Ascending aorta (tissue), 2 donors: Measurements from ENCODE around the gene PTPN3. TPM values are rescaled to one million over a fixed set of nuclear protein-coding genes. Genes with fewer than 3 reads are reported as not detected.

Experiments used
- DNase-seq, 2 donors: peaks; one replicate each; pipeline ENCODE4 v3.0.0-alpha.2; 2019; ENCODE audit warnings: low spot score in 2 of 2
- H3K27ac ChIP-seq, 2 donors: fragments of 200-600 bp; sonication (generic); one replicate each; pipeline ENCODE4 v1.5.1; 2016 to 2017; ENCODE audit warnings: mild to moderate bottlenecking in 1 of 2
- H3K27me3 ChIP-seq: fragments of 200-600 bp; sonication (generic); one replicate; pipeline ENCODE4 v1.5.1; 2017
- H3K36me3 ChIP-seq, 2 donors: fragments of 200-600 bp; sonication (generic); one replicate each; pipeline ENCODE4 v1.5.1; 2016
- H3K4me1 ChIP-seq, 2 donors: fragments of 200-600 bp; sonication (generic); one replicate each; pipeline ENCODE4 v1.5.1; 2016 to 2017; ENCODE audit warnings: mild to moderate bottlenecking in 1 of 2
- H3K4me3 ChIP-seq, 2 donors: fragments of 200-600 bp; sonication (generic); one replicate each; pipeline ENCODE4 v1.5.1; 2016 to 2017; ENCODE audit warnings: mild to moderate bottlenecking in 1 of 2
- H3K9me3 ChIP-seq, 2 donors: fragments of 200-600 bp; sonication (generic); one replicate each; pipeline ENCODE4 v1.5.1; 2016
- CTCF ChIP-seq, 3 experiments: fragments of 200-600 bp in 2 of 3; fragments of 450-650 bp in 1 of 3; sonication (generic) in 2 of 3; IDR thresholded peaks; one replicate each; pipeline ENCODE4 v1.5.1; 2016 to 2019; ENCODE audit warnings: antibody characterized with exemption in 3 of 3, mild to moderate bottlenecking in 1 of 3, moderate library complexity in 1 of 3
- intact Hi-C: fragments of 100-400 bp; cut with DNase I; formaldehyde crosslinking; loops from one replicate; pipeline ENCODE4 v1.15.1; 2023
- total RNA-seq: library from RNA; depleted of rRNA; stranded (reverse); fragments of >200 nt; gene quantifications from one replicate; pipeline ENCODE4 v1.1.0, GENCODE V29; 2016

Gene PTPN3
- total RNA-seq, 1 donor from 2014 or later, result 4.3 TPM

GRCh38 chr9:109454041-109454440, 44.1 kb downstream of the PTPN3 start:
- no peak overlapping the region for H3K4me3 ChIP-seq
- no peak overlapping the region for H3K27ac ChIP-seq
- H3K36me3 ChIP-seq, result peaks cover 16 to 26% of the 10 kb centered on the region in 2 donors
- H3K9me3 ChIP-seq, result no peaks in the 10 kb centered on the region
- no peak for TF ChIP-seq CTCF (IDR thresholded peaks at IDR 0.05)
- no peak for DNase-seq
- no peaks in the 10 kb centered on the region for H3K27me3 ChIP-seq
- intact Hi-C loops, result no loop called here
- no peaks in the 10 kb centered on the region for H3K4me1 ChIP-seq

GRCh38 chr9:109453210-109453842, 44.8 kb downstream of the PTPN3 start:
- H3K4me1 ChIP-seq, result no peaks in the 10 kb centered on the region
- no peak overlapping the region for H3K27ac ChIP-seq
- no peaks in the 10 kb centered on the region for H3K27me3 ChIP-seq
- intact Hi-C loops, result no loop called here
- no peak for TF ChIP-seq CTCF (IDR thresholded peaks at IDR 0.05)
- H3K9me3 ChIP-seq, result no peaks in the 10 kb centered on the region
- DNase-seq, result no peak
- peaks cover 16 to 29% of the 10 kb centered on the region in 2 donors for H3K36me3 ChIP-seq
- no peak overlapping the region for H3K4me3 ChIP-seq

GRCh38 chr9:109452761-109453160, 45.3 kb downstream of the PTPN3 start:
- no peaks in the 10 kb centered on the region for H3K27me3 ChIP-seq
- no peaks in the 10 kb centered on the region for H3K4me1 ChIP-seq
- TF ChIP-seq CTCF (IDR thresholded peaks at IDR 0.05), result no peak
- H3K9me3 ChIP-seq, result no peaks in the 10 kb centered on the region
- peaks cover 16 to 29% of the 10 kb centered on the region in 2 donors for H3K36me3 ChIP-seq
- intact Hi-C loops, result no loop called here
- H3K27ac ChIP-seq, result no peak overlapping the region
- no peak for DNase-seq
- H3K4me3 ChIP-seq, result no peak overlapping the region

GRCh38 chr9:109451311-109452025, 46.6 kb downstream of the PTPN3 start:
- DNase-seq, result no peak
- Histone ChIP-seq H3K4me1 (no peaks in the 10 kb centered on the region), H3K27me3 (no peaks in the 10 kb centered on the region), H3K36me3 (peaks cover 12 to 28% of the 10 kb centered on the region in 2 donors), H3K27ac (no peak overlapping the region), H3K9me3 (no peaks in the 10 kb centered on the region), H3K4me3 (no peak overlapping the region)
- intact Hi-C loops, result no loop called here
- peak in 1 of 3 experiments; percentile 10 for TF ChIP-seq CTCF (IDR thresholded peaks at IDR 0.05)

GRCh38 chr9:109450346-109450745, 47.8 kb downstream of the PTPN3 start:
- peaks cover under 1 to 22% of the 10 kb centered on the region in 2 donors for H3K36me3 ChIP-seq
- intact Hi-C loops, result no loop called here

More at GRCh38 chr9:109450346-109450745, 47.8 kb downstream of the PTPN3 start:
- Histone ChIP-seq H3K27me3 (no peaks in the 10 kb centered on the region), H3K4me1 (no peaks in the 10 kb centered on the region), H3K27ac (no peak overlapping the region), H3K9me3 (no peaks in the 10 kb centered on the region), H3K4me3 (no peak overlapping the region)
- no peak for DNase-seq
- no peak for TF ChIP-seq CTCF (IDR thresholded peaks at IDR 0.05)
